ENCODE results near the gene CTNND1. TPM values are rescaled to one million over a fixed set of nuclear protein-coding genes. Genes with fewer than 3 reads are reported as not detected.

Gene CTNND1
- total and polyA plus RNA-seq, 9 of the 15 experiments (the other 6 are each of a cell fraction or from before 2014, with no cell fraction given): 11.1 to 74.0 (median 43.3) TPM

DNA sequence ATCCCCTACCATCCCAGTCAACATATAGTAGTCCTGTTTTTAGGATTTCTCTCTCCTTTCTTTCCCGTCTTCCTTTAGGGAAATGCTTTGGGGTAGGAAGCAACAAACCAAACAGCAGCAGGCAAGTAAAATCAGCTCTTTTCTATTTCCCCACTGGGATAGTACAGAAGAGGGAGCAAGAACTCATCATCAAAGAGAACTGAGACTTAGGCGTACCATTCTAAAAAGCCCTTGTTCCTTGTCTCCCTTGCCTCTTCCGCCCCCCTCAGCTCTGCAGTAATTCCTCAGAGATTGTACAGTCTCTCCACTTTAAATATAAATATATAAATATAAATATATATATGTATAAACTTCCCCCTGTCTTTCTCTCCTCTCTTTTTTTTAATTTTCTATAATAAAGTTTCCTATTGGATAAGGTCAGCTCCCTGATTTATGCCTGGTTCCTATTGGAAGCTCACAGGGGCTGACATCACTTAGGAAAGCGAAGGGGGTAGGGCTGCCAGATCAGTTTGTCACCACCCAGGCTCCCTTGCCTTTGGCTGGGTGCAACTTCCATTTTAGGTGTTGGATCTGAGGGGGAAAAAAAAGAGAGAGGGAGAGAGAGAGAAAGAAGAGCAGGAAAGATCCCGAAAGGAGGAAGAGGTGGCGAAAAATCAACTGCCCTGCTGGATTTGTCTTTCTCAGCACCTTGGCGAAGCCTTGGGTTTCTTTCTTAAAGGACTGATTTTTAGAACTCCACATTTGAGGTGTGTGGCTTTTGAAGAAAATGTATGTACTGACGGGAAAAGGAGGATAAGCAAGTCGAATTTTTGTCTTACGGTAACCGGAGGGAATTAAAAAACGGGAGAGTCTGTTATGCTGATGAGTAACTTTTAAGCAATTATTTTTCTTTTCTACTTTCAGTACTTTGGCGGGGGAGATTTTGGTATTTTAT is at the start of gene CTNND1 (continued):
- TF ChIP-seq HCFC1 (IDR thresholded peaks at IDR 0.05; ENCODE audit: low read depth, low read length) (peak; percentile 49), HDAC2 (IDR thresholded peaks at IDR 0.05) (peak; percentile 71), PCBP1 (IDR thresholded peaks at IDR 0.05; ENCODE audit: low read depth, low read length, poor library complexity, severe bottlenecking) (no peak), ZNF707 (CRISPR knock-in tag; conservative IDR thresholded peaks at IDR 0.05) (no peak), JUN (IDR thresholded peaks at IDR 0.05; ENCODE audit: borderline replicate concordance, low read depth, low read length) (peak; percentile 84), JUN (CRISPR knock-in tag; IDR thresholded peaks at IDR 0.05; ENCODE audit: borderline replicate concordance) (no peak), ZNF445 (CRISPR knock-in tag; IDR thresholded peaks at IDR 0.05; ENCODE audit: low read depth) (no peak), ZNF717 (CRISPR knock-in tag; IDR thresholded peaks at IDR 0.05) (no peak), BRD9 (IDR thresholded peaks at IDR 0.05; ENCODE audit: low read depth, partially characterized antibody) (peak; percentile 70), FOXM1 (IDR thresholded peaks at IDR 0.05; ENCODE audit: low read depth) (peak; percentile 64; the same call in 1 of the 2 replicates), FOXM1 (CRISPR knock-in tag; IDR thresholded peaks at IDR 0.05; ENCODE audit: low read depth) (no peak), YBX1 (IDR thresholded peaks at IDR 0.05) (no peak), FOXP1 (CRISPR knock-in tag; IDR thresholded peaks at IDR 0.05) (no peak), NFXL1 (CRISPR knock-in tag; IDR thresholded peaks at IDR 0.05) (no peak)
- TF ChIP-seq, protein P1, sequence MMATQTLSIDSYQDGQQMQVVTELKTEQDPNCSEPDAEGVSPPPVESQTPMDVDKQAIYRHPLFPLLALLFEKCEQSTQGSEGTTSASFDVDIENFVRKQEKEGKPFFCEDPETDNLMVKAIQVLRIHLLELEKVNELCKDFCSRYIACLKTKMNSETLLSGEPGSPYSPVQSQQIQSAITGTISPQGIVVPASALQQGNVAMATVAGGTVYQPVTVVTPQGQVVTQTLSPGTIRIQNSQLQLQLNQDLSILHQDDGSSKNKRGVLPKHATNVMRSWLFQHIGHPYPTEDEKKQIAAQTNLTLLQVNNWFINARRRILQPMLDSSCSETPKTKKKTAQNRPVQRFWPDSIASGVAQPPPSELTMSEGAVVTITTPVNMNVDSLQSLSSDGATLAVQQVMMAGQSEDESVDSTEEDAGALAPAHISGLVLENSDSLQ (IDR thresholded peaks at IDR 0.05): peak; percentile 81
- TF ChIP-seq, protein P2, sequence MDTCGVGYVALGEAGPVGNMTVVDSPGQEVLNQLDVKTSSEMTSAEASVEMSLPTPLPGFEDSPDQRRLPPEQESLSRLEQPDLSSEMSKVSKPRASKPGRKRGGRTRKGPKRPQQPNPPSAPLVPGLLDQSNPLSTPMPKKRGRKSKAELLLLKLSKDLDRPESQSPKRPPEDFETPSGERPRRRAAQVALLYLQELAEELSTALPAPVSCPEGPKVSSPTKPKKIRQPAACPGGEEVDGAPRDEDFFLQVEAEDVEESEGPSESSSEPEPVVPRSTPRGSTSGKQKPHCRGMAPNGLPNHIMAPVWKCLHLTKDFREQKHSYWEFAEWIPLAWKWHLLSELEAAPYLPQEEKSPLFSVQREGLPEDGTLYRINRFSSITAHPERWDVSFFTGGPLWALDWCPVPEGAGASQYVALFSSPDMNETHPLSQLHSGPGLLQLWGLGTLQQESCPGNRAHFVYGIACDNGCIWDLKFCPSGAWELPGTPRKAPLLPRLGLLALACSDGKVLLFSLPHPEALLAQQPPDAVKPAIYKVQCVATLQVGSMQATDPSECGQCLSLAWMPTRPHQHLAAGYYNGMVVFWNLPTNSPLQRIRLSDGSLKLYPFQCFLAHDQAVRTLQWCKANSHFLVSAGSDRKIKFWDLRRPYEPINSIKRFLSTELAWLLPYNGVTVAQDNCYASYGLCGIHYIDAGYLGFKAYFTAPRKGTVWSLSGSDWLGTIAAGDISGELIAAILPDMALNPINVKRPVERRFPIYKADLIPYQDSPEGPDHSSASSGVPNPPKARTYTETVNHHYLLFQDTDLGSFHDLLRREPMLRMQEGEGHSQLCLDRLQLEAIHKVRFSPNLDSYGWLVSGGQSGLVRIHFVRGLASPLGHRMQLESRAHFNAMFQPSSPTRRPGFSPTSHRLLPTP (IDR thresholded peaks at IDR 0.05; ENCODE audit: borderline replicate concordance, extremely low read depth, insufficient read length): no peak
- TF ChIP-seq, protein P3, sequence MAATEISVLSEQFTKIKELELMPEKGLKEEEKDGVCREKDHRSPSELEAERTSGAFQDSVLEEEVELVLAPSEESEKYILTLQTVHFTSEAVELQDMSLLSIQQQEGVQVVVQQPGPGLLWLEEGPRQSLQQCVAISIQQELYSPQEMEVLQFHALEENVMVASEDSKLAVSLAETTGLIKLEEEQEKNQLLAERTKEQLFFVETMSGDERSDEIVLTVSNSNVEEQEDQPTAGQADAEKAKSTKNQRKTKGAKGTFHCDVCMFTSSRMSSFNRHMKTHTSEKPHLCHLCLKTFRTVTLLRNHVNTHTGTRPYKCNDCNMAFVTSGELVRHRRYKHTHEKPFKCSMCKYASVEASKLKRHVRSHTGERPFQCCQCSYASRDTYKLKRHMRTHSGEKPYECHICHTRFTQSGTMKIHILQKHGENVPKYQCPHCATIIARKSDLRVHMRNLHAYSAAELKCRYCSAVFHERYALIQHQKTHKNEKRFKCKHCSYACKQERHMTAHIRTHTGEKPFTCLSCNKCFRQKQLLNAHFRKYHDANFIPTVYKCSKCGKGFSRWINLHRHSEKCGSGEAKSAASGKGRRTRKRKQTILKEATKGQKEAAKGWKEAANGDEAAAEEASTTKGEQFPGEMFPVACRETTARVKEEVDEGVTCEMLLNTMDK (IDR thresholded peaks at IDR 0.05; ENCODE audit: borderline replicate concordance, insufficient read depth, low read depth, low read length, poor library complexity, severe bottlenecking): no peak
- TF ChIP-seq, protein P4, sequence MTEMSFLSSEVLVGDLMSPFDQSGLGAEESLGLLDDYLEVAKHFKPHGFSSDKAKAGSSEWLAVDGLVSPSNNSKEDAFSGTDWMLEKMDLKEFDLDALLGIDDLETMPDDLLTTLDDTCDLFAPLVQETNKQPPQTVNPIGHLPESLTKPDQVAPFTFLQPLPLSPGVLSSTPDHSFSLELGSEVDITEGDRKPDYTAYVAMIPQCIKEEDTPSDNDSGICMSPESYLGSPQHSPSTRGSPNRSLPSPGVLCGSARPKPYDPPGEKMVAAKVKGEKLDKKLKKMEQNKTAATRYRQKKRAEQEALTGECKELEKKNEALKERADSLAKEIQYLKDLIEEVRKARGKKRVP (CRISPR knock-in tag; IDR thresholded peaks at IDR 0.05): no peak
- TF ChIP-seq, protein P5, sequence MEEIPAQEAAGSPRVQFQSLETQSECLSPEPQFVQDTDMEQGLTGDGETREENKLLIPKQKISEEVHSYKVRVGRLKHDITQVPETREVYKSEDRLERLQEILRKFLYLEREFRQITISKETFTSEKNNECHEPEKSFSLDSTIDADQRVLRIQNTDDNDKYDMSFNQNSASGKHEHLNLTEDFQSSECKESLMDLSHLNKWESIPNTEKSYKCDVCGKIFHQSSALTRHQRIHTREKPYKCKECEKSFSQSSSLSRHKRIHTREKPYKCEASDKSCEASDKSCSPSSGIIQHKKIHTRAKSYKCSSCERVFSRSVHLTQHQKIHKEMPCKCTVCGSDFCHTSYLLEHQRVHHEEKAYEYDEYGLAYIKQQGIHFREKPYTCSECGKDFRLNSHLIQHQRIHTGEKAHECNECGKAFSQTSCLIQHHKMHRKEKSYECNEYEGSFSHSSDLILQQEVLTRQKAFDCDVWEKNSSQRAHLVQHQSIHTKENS (CRISPR knock-in tag; IDR thresholded peaks at IDR 0.05): no peak

Measured in K562 (cell line).